Inflammatory macrophage treated with lipopolysaccharide for 1 hour (primary cell): ENCODE data around the gene OR8H1.

Experiments used
- DNase-seq, 2 donors: peaks; one replicate each; pipeline ENCODE4 v3.0.0-alpha.2; 2020 to 2022

The OR8H1 gene, protein sequence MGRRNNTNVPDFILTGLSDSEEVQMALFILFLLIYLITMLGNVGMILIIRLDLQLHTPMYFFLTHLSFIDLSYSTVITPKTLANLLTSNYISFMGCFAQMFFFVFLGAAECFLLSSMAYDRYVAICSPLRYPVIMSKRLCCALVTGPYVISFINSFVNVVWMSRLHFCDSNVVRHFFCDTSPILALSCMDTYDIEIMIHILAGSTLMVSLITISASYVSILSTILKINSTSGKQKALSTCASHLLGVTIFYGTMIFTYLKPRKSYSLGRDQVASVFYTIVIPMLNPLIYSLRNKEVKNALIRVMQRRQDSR

DNA sequence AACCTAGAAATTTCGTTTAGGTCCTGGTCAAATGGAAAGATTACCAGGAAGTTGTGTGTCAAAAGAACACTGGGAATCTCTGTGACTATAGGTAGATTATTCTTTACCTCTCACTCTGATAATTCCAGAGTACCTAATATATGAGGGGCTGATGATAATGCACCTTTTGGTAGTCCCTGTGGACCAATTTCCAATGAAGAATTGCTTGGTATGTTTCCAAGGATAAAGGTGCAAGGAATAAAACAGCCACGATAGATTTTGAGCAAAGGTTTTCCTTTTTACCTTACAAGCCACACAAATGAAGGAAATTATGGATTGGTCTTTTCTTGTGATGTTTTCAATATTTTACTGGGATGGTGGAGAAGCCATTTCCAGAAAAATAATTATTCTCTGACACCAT is at the start of gene OR8H1:
TSS of gene OR8H1 (minus strand) at position 101 of the 400 bp plus-strand sequence. CDS start 1,192 bp downstream, outside the sequence.
- no peak for DNase-seq

DNA sequence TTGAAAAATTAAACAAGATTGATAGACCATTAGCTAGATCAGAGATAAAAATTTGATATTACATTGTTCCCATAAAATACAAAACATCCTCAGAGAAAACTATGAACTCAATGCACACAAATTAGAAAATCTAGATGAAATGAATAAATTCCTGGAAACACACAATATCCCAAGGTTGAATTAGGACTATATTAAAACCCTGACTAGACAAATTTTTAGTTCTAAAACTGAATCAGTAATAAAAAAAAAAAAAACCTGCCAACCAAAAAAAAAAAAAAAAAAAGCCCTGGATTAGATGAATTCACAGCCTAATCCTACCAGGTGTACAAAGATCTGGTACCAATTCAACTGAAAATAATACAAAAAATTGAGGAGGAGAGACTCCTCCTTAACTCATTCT is 48.2 kb upstream of the OR8H1 start:
- no peak for DNase-seq

DNA sequence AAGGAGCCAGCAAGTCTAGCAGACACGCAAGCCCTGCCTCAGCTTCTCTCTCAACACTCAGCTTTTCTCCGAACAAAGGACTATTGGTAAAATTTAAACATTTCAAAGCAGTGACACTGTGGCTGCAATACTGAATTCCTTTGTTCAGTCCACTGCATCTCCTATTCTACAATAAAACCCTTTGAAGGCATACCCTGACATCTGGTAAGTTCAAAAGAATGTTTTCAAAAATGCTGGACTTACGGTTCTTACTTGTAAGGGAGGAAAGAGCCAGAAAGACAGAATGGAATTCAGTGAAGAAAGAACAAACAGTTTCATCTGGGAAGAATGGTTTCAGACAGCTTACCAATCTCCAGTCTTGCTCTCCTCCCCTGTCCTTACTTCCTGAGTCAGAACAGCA is 41.1 kb upstream of the OR8H1 start:
- no peak for DNase-seq

DNA sequence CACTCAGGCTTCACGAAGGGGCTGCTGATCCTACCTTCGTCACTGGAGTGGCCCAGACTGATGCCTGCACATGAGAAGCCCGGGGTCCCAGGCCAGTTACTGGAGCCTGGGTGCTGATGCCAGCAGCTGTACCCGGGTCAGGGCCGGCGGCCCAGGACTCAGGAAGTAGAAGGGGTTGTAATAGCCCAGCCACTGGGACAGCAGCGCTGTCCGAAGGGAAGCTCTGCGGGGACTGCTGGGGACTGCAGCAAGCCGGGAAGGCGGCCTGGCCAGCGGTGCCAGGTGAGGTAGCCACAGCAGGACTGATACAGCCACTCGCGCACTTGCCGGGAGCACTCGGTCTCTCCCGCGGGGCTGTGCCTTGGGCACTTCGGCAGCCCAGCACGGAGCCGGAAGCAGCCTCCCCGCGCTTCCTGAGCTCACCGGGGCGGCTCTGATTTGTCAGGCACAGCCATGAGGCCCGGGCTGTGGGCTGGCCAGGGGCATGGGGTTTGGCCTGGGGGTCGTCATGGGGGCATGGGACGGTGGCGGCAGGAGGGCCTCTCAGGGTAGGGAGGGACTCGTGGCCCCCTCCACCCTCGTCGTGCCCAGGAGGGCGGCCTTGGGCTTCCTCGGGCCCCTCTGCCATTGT is 39.9 kb upstream of the OR8H1 start:
- no peak for DNase-seq

DNA sequence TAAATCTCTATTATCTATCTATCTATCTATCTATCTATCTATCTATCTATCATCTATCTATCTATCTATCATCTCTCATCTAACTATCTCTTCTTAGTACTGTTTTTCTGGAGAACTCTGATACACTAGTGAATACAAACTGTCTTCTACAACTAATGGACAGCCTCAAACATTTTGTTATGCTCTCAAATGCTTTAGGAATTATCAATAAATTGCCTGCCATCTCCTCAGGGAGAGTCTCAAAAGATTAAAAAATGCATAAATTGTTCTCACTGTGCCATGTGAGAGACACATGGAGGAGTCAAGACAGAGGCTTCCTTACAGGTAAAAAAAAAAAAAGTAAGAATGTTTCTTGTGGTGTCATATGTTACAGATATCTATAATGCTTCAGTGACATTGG is 22.8 kb upstream of the OR8H1 start, which contains the start of gene OR8K3:
TSS of gene OR8K3 (plus strand) at position 301 of the 400 bp plus-strand sequence. CDS start 3,163 bp downstream, outside the sequence.
- DNase-seq: no peak

DNA sequence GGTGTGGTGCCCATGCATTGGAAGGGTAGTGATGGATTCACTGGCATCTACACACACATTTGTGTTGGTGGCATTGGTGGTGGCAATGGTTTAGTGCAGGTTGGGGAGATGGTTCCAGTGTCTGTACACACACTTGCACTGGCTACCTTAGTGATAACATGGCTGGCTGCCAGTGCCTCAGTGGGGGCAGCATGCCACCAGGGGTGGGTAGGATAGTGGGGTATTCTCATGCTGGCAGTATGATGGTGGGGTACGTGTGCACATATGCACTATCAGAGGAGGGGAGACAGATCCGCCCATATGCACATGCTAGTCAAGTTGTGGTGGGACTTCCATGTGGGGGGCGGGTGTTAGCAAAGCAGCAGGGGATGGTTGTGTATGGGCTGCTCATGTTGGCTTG is 15.8 kb upstream of the OR8H1 start:
- DNase-seq: no peak

DNA sequence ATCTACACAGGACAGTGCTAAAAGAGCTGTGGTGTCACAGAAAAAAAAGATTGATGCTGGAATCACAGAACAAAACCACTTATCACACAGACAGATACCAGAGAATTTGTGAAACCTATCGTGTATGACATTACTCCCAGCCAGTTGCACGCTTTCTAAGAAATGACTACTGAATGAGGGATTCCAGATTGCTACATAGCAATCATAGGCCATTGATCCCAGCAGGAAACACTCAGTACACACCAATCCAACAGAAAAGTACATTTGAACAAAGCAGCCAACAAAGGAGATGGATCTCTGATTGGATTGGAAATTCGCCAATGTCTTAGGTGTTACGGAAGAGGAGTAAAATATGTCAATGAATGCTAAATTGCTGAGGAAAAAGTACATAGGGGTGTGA is 4.8 kb upstream of the OR8H1 start:
- no peak for DNase-seq

DNA sequence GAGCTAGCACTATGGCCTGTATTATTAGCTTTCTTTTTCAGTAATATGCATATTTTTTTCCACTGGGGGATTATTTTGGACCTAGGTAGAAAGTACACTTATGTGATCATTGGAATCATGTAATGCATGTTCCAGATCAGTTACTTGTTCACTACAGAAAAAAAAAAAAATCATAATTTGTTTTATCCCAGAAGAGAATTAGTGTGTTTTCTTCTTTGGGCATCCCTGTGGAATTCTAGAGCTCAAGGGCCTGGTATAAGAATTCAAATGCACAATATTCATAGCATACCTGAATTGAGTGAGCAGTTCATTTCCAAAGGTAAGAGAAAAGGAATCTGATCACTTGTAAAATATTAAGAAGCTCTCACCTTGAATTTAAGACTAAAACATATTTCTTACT is 18.2 kb downstream of the OR8H1 start, which contains the start of gene OR5T1:
TSS of gene OR5T1 (plus strand) at position 301 of the 400 bp plus-strand sequence. CDS start 1,485 bp downstream, outside the sequence.
- no peak for DNase-seq

DNA sequence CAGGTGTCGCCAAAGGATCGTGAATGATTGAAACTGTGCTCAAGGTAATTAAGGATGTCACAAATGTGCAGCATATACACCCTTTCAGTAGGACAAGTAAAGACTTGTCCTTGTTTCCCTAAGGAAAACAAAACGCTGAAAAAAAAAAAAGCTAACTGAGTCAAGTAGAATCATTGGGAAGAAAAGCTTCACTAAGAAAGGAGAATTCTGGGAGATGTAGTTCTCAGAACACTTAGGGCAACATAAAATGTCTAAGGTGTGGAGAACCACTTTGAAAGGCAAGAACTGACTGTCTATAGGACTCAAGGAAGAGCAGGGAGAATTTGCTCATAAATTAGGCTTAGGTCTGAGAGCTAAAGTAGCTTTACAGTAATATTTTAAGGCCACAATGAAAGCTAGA is 21.0 kb downstream of the OR8H1 start:
- DNase-seq: no peak

DNA sequence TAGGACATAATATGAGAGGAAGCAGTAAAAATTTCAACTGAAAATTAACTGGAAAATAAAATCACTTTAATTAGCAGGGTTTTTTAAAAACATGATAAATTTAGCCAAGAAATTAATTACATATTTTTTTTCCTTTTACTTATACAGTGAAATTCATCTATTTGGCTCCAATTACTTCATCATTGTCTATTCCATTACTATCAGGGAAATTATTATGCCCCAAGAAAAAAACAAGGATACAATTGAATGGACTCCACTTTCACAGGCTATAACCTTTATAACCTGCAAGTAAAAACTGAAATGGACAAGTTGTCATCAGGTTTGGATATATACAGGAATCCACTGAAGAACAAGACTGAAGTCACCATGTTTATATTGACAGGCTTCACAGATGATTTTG is 40.1 kb downstream of the OR8H1 start, which contains the start of gene OR5T3:
TSS of gene OR5T3 (plus strand) at position 301 of the 400 bp plus-strand sequence. CDS start at position 301, 0 bp downstream.
- no peak for DNase-seq
